H9 (cell line): ENCODE results near the gene PAQR5. TPM values are rescaled to one million over a fixed set of nuclear protein-coding genes. Genes with fewer than 3 reads are reported as not detected.

ENCODE experiments used
- DNase-seq: peaks from one replicate; pipeline ENCODE4 v3.0.0-alpha.2; 2017
- H2AFZ ChIP-seq: one replicate; pipeline ENCODE4 v1.6.1; 2013; ENCODE audit warnings: mild to moderate bottlenecking, low read length, control low read depth, moderate library complexity
- H2AK5ac ChIP-seq: 2 replicates; pipeline ENCODE4 v1.6.1; 2013; ENCODE audit warnings: low read length, control low read depth, mixed read lengths; ENCODE audit not compliant: insufficient read length
- H2BK120ac ChIP-seq: one replicate; pipeline ENCODE4 v1.6.1; 2013; ENCODE audit warnings: low read depth, mild to moderate bottlenecking, low read length, control low read depth, inconsistent platforms; ENCODE audit not compliant: poor library complexity, severe bottlenecking
- H2BK12ac ChIP-seq: 2 replicates; pipeline ENCODE4 v1.6.1; 2013; ENCODE audit warnings: low read length, control low read depth, mixed read lengths, low read depth; ENCODE audit not compliant: insufficient read length
- H2BK15ac ChIP-seq: 2 replicates; pipeline ENCODE4 v1.6.1; 2013; ENCODE audit warnings: low read depth, low read length, control low read depth
- H2BK20ac ChIP-seq: one replicate; pipeline ENCODE4 v1.6.1; 2013; ENCODE audit warnings: low read depth, mild to moderate bottlenecking, low read length, control low read depth, inconsistent platforms; ENCODE audit not compliant: poor library complexity, severe bottlenecking
- H2BK5ac ChIP-seq: 2 replicates; pipeline ENCODE4 v1.6.1; 2013; ENCODE audit warnings: low read length, control low read depth, mixed read lengths; ENCODE audit not compliant: insufficient read length
- H3K14ac ChIP-seq: 2 replicates; pipeline ENCODE4 v1.6.1; 2013; ENCODE audit warnings: low read length, control low read depth; ENCODE audit not compliant: insufficient read depth
- H3K18ac ChIP-seq: 2 replicates; pipeline ENCODE4 v1.6.1; 2013; ENCODE audit warnings: low read depth, mild to moderate bottlenecking, mixed read lengths, low read length, control low read depth; ENCODE audit not compliant: insufficient read length
- H3K23ac ChIP-seq: 2 replicates; pipeline ENCODE4 v1.6.1; 2013; ENCODE audit warnings: low read length, control low read depth, mixed read lengths, low read depth; ENCODE audit not compliant: insufficient read length
- H3K23me2 ChIP-seq: 2 replicates; pipeline ENCODE4 v1.6.1; 2013; ENCODE audit warnings: low read depth, mild to moderate bottlenecking, mixed read lengths, low read length, control low read depth; ENCODE audit not compliant: insufficient read length, poor library complexity, severe bottlenecking
- H3K27ac ChIP-seq: 2 replicates; pipeline ENCODE4 v1.5.1; 2013; ENCODE audit warnings: low read length, control low read depth, mixed read lengths, low read depth; ENCODE audit not compliant: insufficient read length
- H3K27me3 ChIP-seq: 2 replicates; pipeline ENCODE4 v1.6.1; 2013; ENCODE audit warnings: low read length, control low read depth, inconsistent platforms; ENCODE audit not compliant: insufficient read depth
- H3K4ac ChIP-seq: 2 replicates; pipeline ENCODE4 v1.6.1; 2013; ENCODE audit warnings: low read depth, mild to moderate bottlenecking, control low read depth, inconsistent platforms, low read length, moderate library complexity
- H3K4me1 ChIP-seq: 2 replicates; pipeline ENCODE4 v1.6.1; 2013; ENCODE audit warnings: low read length, control low read depth, inconsistent platforms; ENCODE audit not compliant: insufficient read depth
- H3K4me2 ChIP-seq: 2 replicates; pipeline ENCODE4 v1.6.1; 2013; ENCODE audit warnings: low read length, control low read depth, mixed read lengths; ENCODE audit not compliant: insufficient read length, insufficient read depth
- H3K56ac ChIP-seq: 2 replicates; pipeline ENCODE4 v1.6.1; 2013; ENCODE audit warnings: low read depth, mild to moderate bottlenecking, mixed read lengths, low read length, control low read depth; ENCODE audit not compliant: insufficient read length
- H3K79me1 ChIP-seq: 2 replicates; pipeline ENCODE4 v1.6.1; 2013; ENCODE audit warnings: low read depth, mild to moderate bottlenecking, moderate library complexity, low read length, control low read depth, inconsistent platforms; ENCODE audit not compliant: insufficient read depth, poor library complexity, severe bottlenecking
- H3K79me2 ChIP-seq: 2 replicates; pipeline ENCODE4 v1.6.1; 2013; ENCODE audit warnings: low read length, control low read depth, inconsistent platforms; ENCODE audit not compliant: insufficient read depth
- H3K9ac ChIP-seq: 2 replicates; pipeline ENCODE4 v1.6.1; 2013; ENCODE audit warnings: low read length, control low read depth, mixed read lengths; ENCODE audit not compliant: insufficient read length; ENCODE audit errors: extremely low read depth
- H3K9me3 ChIP-seq: one replicate; pipeline ENCODE4 v1.6.1; 2013; ENCODE audit warnings: low read depth, low read length, inconsistent platforms; ENCODE audit not compliant: control insufficient read depth
- H3T11ph ChIP-seq: one replicate; pipeline ENCODE4 v1.6.1; 2013; ENCODE audit warnings: mild to moderate bottlenecking, low read length, control low read depth, inconsistent platforms
- H4K20me1 ChIP-seq: one replicate; pipeline ENCODE4 v1.6.1; 2013; ENCODE audit not compliant: control insufficient read depth, insufficient read length, insufficient read depth
- H4K5ac ChIP-seq: 2 replicates; pipeline ENCODE4 v1.6.1; 2013; ENCODE audit warnings: low read depth, mild to moderate bottlenecking, mixed read lengths, low read length, control low read depth; ENCODE audit not compliant: insufficient read length
- H4K8ac ChIP-seq: replicated peaks from 2 replicates; pipeline ENCODE4 v1.6.1; 2013; ENCODE audit warnings: low read length, control low read depth, mixed read lengths, low read depth; ENCODE audit not compliant: insufficient read length
- H4K91ac ChIP-seq: 2 replicates; pipeline ENCODE4 v1.6.1; 2013; ENCODE audit warnings: low read depth, mild to moderate bottlenecking, moderate library complexity, mixed read lengths, low read length, control low read depth; ENCODE audit not compliant: insufficient read length
- H3K27ac Mint-ChIP-seq, 3 experiments: 2 replicates in 2 of 3; 3 replicates in 1 of 3; pipeline ENCODE4 v1.8.0; 2020 to 2021; ENCODE audit warnings: mixed read lengths in 3 of 3, mild to moderate bottlenecking in 1 of 3, moderate library complexity in 1 of 3
- H3K27me3 Mint-ChIP-seq: 2 replicates; pipeline ENCODE4 v1.8.0; 2021; ENCODE audit warnings: low read depth, mild to moderate bottlenecking, moderate library complexity, mixed read lengths
- H3K36me3 Mint-ChIP-seq, 3 experiments: 2 replicates in 2 of 3; 3 replicates in 1 of 3; pipeline ENCODE4 v1.8.0; 2020 to 2021; ENCODE audit warnings: low read depth in 3 of 3, mixed read lengths in 3 of 3; ENCODE audit not compliant: insufficient read depth in 1 of 3
- H3K4me1 Mint-ChIP-seq, 2 experiments: 2 replicates each; pipeline ENCODE4 v1.8.0; 2020; ENCODE audit warnings: mixed read lengths in 2 of 2
- H3K4me3 Mint-ChIP-seq, 2 experiments: 2 replicates in 1 of 2; 3 replicates in 1 of 2; pipeline ENCODE4 v1.8.0; 2020 to 2021; ENCODE audit warnings: mild to moderate bottlenecking in 2 of 2, mixed read lengths in 2 of 2, moderate library complexity in 1 of 2
- H3K9me3 Mint-ChIP-seq, 2 experiments: 2 replicates in 1 of 2; 3 replicates in 1 of 2; pipeline ENCODE4 v1.8.0; 2020; ENCODE audit warnings: mild to moderate bottlenecking in 2 of 2, mixed read lengths in 2 of 2, moderate library complexity in 1 of 2
- CTCF ChIP-seq: fragments of 200-600 bp; sonication (generic); conservative IDR thresholded peaks from 3 replicates; pipeline ENCODE4 v1.8.0; 2021; ENCODE audit warnings: antibody characterized with exemption, mild to moderate bottlenecking
- WGBS: extraction: QIAGEN DNeasy Blood & Tissue Kit; methylation state at CpG from one replicate; pipeline ENCODE4 v1.1.7; 2013; ENCODE audit warnings: missing lambda C conversion rate, low lambda C conversion rate, mixed read lengths; ENCODE audit not compliant: insufficient read length; ENCODE audit errors: extremely low coverage; 5-methylcytosine and 5-hydroxymethylcytosine counted together
- total RNA-seq: library from RNA; stranded (reverse); gene quantifications from 2 replicates; pipeline ENCODE4 v1.2.1, GENCODE V29; 2021

PAQR5 gene
- total RNA-seq, 1 experiment from 2014 or later, result 1.6 TPM

GRCh38 chr15:69413822-69414700, 115.3 kb downstream of the PAQR5 start, which contains the start of gene KIF23:
TSS of gene KIF23 (plus strand) at chr15:69414349. CDS start at chr15:69414466, 117 bp downstream.
- H2BK15ac ChIP-seq, result no peak within 1 kb of the TSS
- no peak within 1 kb of the TSS for H3K4ac ChIP-seq
- Mint-ChIP-seq H3K27me3 (no peaks in the 10 kb centered on the region), H3K9me3 (no peaks in the 10 kb centered on the region; a peak in 1 of 5 replicates), H3K4me3 (peak within 1 kb of the TSS; percentile 88 to 91), H3K27ac (peak within 1 kb of the TSS; percentile 83 to 94 (median 88); a peak in 6 of 7 replicates), H3K4me1 (peaks cover 9 to 15% of the 10 kb centered on the region in 2 experiments), H3K36me3 (peaks cover 12 to 23% (median 22%) of the 10 kb centered on the region in 3 experiments; a peak in 6 of 7 replicates)
- TF ChIP-seq CTCF, result no peak
- H2BK120ac ChIP-seq, result no peak within 1 kb of the TSS
- peaks cover 10% of the 10 kb centered on the region; the same call in 1 of the 2 replicates for H3K79me2 ChIP-seq
- no peak within 1 kb of the TSS for H2AFZ ChIP-seq
- no peak within 1 kb of the TSS for H3K56ac ChIP-seq
- no peak within 1 kb of the TSS for H3K27ac ChIP-seq
- H3K18ac ChIP-seq, result peak within 1 kb of the TSS; percentile 14
- peak within 1 kb of the TSS; percentile 21 for H3K14ac ChIP-seq
- peaks cover 3% of the 10 kb centered on the region for H3K79me1 ChIP-seq
- no peak within 1 kb of the TSS for H3T11ph ChIP-seq
- H3K23me2 ChIP-seq, result no peaks in the 10 kb centered on the region
- no peak within 1 kb of the TSS for H3K23ac ChIP-seq
- no peaks in the 10 kb centered on the region for H3K4me1 ChIP-seq
- no peak within 1 kb of the TSS for H2AK5ac ChIP-seq
- WGBS, result no CpG with 5 or more reads among the region's 78 CpGs
- peak within 1 kb of the TSS; percentile 46 for H3K4me2 ChIP-seq
- peak within 1 kb of the TSS; percentile 74 for H3K9ac ChIP-seq
- no peak within 1 kb of the TSS for H4K91ac ChIP-seq
- H2BK20ac ChIP-seq, result no peak within 1 kb of the TSS
- H4K5ac ChIP-seq, result no peak within 1 kb of the TSS
- DNase-seq, result peak; percentile 97
- no peak within 1 kb of the TSS for H4K8ac ChIP-seq
- H2BK12ac ChIP-seq, result no peak within 1 kb of the TSS
- H3K9me3 ChIP-seq, result no peaks in the 10 kb centered on the region
- H3K27me3 ChIP-seq, result no peaks in the 10 kb centered on the region
- no peaks in the 10 kb centered on the region for H4K20me1 ChIP-seq
- H2BK5ac ChIP-seq, result no peak within 1 kb of the TSS
